Stimulated activated CD4-positive, alpha-beta T cell treated with anti-CD3 and anti-CD28 coated beads, Interleukin-4, amount 100 ng/mL, for 1 hour (primary cell): ENCODE measurements around the gene SLC6A18.

Source experiments
- DNase-seq: peaks from one replicate; pipeline ENCODE4 v3.0.0-alpha.2; 2020

Gene SLC6A18

GRCh38 chr5:1239505-1240251 is 14.5 kb downstream of the SLC6A18 start:
- DNase-seq = no peak

GRCh38 chr5:1240496-1241260 is 15.5 kb downstream of the SLC6A18 start:
- DNase-seq = no peak

- no peak for DNase-seq
Measured at GRCh38 chr5:1241509-1242080, 16.4 kb downstream of the SLC6A18 start.

GRCh38 chr5:1242733-1243486 is 17.7 kb downstream of the SLC6A18 start:
- DNase-seq = no peak

- DNase-seq = no peak
Measured at GRCh38 chr5:1243487-1244130, 18.4 kb downstream of the SLC6A18 start.

GRCh38 chr5:1244255-1244654 is 19.1 kb downstream of the SLC6A18 start:
- no peak for DNase-seq

- no peak for DNase-seq
Measured at GRCh38 chr5:1244976-1245375, 19.8 kb downstream of the SLC6A18 start.

- no peak for DNase-seq
Measured at GRCh38 chr5:1245905-1246576, 20.9 kb downstream of the SLC6A18 start.

- DNase-seq = no peak
Measured at GRCh38 chr5:1246711-1247431, 21.7 kb downstream of the SLC6A18 start.

GRCh38 chr5:1247811-1248210 is 22.6 kb downstream of the SLC6A18 start:
- DNase-seq = no peak

GRCh38 chr5:1249366-1250280 is 24.4 kb downstream of the SLC6A18 start:
- DNase-seq = no peak

- no peak for DNase-seq
Measured at GRCh38 chr5:1251678-1252580, 26.7 kb downstream of the SLC6A18 start.

- DNase-seq = no peak
Measured at GRCh38 chr5:1252681-1253080, 27.5 kb downstream of the SLC6A18 start.

GRCh38 chr5:1253456-1254105 is 28.4 kb downstream of the SLC6A18 start:
- DNase-seq = no peak

GRCh38 chr5:1254196-1254595 is 29.0 kb downstream of the SLC6A18 start:
- no peak for DNase-seq

- DNase-seq = peak; percentile 27
Measured at GRCh38 chr5:1255081-1255561, 29.9 kb downstream of the SLC6A18 start.

GRCh38 chr5:1256776-1257175 is 31.6 kb downstream of the SLC6A18 start:
- DNase-seq = no peak

GRCh38 chr5:1257363-1257762 is 32.2 kb downstream of the SLC6A18 start:
- no peak for DNase-seq
